Measurements from ENCODE around the gene CFAP20.
A peak's percentile ranks its signal among the peaks of the same experiment; 100 is the strongest.

The CFAP20 gene

DNA sequence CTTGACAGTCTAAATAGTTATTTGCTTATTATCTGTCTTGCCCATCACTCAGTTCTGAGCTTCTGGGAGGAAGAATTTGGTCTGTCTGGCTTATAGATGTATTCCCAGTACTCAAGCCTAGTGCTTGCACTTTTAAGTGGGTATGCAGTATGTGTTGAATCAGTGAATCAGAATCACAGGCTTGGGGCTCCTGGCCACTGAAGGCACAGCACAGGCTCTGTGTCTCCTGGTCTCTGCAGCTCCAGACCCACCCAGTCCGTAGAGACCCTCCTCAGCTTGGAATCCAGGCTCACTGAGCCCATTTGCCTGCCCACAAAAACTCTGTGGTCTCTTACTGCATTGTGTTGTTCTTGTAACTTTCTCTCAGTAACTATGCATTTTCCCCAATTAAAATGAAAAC is 19.3 kb upstream of the CFAP20 start:
- Mint-ChIP-seq H3K27ac (no peak overlapping the region), H3K27me3 (ENCODE audit: low read depth) (peaks cover 4% of the 10 kb centered on the region), H3K36me3 (ENCODE audit: low read depth) (no peaks in the 10 kb centered on the region), H3K4me3 (no peak overlapping the region), H3K9me3 (peaks cover 2% of the 10 kb centered on the region), H3K4me1 (peaks cover 7% of the 10 kb centered on the region)
- TF ChIP-seq CTCF (IDR thresholded peaks at IDR 0.05; ENCODE audit: unreplicated experiment in 3 of 3): no peak

DNA sequence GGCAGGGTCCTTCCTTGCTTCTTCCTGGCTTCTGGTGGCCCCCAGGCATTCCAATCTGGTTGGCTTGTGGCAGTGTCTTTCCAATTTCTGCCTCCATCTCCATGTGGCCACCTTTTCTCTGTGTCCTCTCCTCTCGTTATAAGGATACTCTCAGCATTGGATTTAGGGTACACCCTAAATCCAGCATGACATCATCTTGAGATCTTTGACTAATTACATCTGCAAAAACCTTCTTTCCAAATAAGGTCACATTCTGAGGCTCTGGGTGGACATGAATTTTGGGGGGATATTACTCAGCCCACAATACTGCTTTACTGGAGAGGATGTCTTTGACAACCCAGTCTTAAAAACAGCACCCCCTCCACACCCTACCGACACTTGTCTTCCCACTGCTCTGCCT is 18.9 kb upstream of the CFAP20 start:
- no peak overlapping the region for H3K27ac Mint-ChIP-seq
- peaks cover 4% of the 10 kb centered on the region for H3K27me3 Mint-ChIP-seq (ENCODE audit: low read depth)
- H3K9me3 Mint-ChIP-seq: peaks cover 2% of the 10 kb centered on the region
- peaks cover 7% of the 10 kb centered on the region for H3K4me1 Mint-ChIP-seq
- no peak overlapping the region for H3K4me3 Mint-ChIP-seq
- TF ChIP-seq CTCF (IDR thresholded peaks at IDR 0.05; ENCODE audit: unreplicated experiment in 3 of 3): no peak
- no peaks in the 10 kb centered on the region for H3K36me3 Mint-ChIP-seq (ENCODE audit: low read depth)

- no peaks in the 10 kb centered on the region for H3K4me1 Mint-ChIP-seq
Observed at GRCh38 chr16:58138852-58139251, 9.7 kb upstream of the CFAP20 start.

GRCh38 chr16:58137581-58137980 is 8.4 kb upstream of the CFAP20 start:
- no peak overlapping the region for H3K27ac Mint-ChIP-seq
- TF ChIP-seq CTCF (IDR thresholded peaks at IDR 0.05; ENCODE audit: unreplicated experiment in 3 of 3): no peak
- peaks cover 38% of the 10 kb centered on the region for H3K9me3 Mint-ChIP-seq

More at GRCh38 chr16:58138852-58139251, 9.7 kb upstream of the CFAP20 start:
- Mint-ChIP-seq H3K9me3 (peaks cover 39% of the 10 kb centered on the region), H3K27me3 (ENCODE audit: low read depth) (no peaks in the 10 kb centered on the region), H3K4me3 (no peak overlapping the region), H3K27ac (no peak overlapping the region), H3K36me3 (ENCODE audit: low read depth) (peaks cover 36% of the 10 kb centered on the region)
- TF ChIP-seq CTCF (IDR thresholded peaks at IDR 0.05; ENCODE audit: unreplicated experiment in 3 of 3): no peak

DNA sequence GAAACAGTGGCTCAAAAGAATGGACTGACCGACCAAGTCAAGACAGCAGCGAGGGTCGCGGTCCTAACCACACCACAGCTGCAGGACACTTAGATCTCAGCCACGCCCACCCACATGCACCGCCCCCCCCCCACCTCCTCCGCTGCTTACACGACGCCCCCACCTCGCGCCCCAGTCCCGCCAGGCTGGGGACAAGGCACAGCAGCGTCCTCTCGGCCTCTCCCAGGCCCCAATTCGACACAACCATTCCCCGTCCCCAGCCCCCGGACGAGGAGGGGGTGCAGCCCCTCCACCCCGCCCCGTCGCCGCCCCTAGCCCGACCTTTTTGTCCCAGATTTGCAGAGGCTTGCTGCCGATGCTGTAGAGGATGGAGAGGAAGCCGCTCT is 477 bp downstream of the CFAP20 start:
- H3K4me3 Mint-ChIP-seq: peak overlapping the region; percentile 80 to 86 (median 82)
- peak overlapping the region; percentile 68 to 82 (median 80) for H3K27ac Mint-ChIP-seq
- peaks cover 5% of the 10 kb centered on the region for H3K9me3 Mint-ChIP-seq
- peaks cover 4% of the 10 kb centered on the region for H3K36me3 Mint-ChIP-seq (ENCODE audit: low read depth)
- TF ChIP-seq CTCF (IDR thresholded peaks at IDR 0.05; ENCODE audit: unreplicated experiment in 3 of 3): no peak
- no peaks in the 10 kb centered on the region for H3K27me3 Mint-ChIP-seq (ENCODE audit: low read depth)
- H3K4me1 Mint-ChIP-seq: peaks cover 40% of the 10 kb centered on the region

More at GRCh38 chr16:58137581-58137980, 8.4 kb upstream of the CFAP20 start:
- no peaks in the 10 kb centered on the region for H3K27me3 Mint-ChIP-seq (ENCODE audit: low read depth)
- no peak overlapping the region for H3K4me3 Mint-ChIP-seq
- H3K36me3 Mint-ChIP-seq (ENCODE audit: low read depth): peaks cover 34% of the 10 kb centered on the region
- H3K4me1 Mint-ChIP-seq: no peaks in the 10 kb centered on the region

DNA sequence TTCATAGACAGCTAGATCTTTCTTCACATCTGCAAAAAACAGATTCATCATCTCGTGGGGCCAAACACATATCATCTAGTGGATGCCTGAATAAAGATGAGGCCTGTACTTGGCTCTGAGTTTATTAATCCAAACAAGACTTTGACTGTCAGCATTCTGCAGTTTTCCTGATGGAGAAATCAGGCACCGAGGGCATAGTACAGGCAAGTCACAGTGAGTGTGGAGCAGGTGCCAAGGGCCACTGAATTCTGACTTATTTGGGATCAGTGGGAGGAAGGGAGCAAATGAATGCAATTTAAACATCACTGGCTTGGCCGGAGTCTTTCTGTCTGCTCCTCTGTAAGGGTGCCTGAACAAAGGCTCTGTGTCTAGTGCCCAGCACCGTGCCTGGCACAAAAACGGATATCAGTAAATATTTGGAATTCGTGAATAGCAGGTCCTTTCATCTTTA is 975 bp downstream of the CFAP20 start:
- no peak for TF ChIP-seq CTCF (IDR thresholded peaks at IDR 0.05; ENCODE audit: unreplicated experiment in 3 of 3)
- Mint-ChIP-seq H3K4me3 (peak overlapping the region; percentile 80 to 86 (median 82)), H3K4me1 (peaks cover 43% of the 10 kb centered on the region), H3K27ac (peak overlapping the region; percentile 68 to 82 (median 80)), H3K9me3 (peaks cover 5% of the 10 kb centered on the region), H3K27me3 (ENCODE audit: low read depth) (no peaks in the 10 kb centered on the region), H3K36me3 (ENCODE audit: low read depth) (peaks cover 4% of the 10 kb centered on the region)

Data from nephron (organoid).